Body of pancreas (tissue), 4 donors: Measurements from ENCODE around the gene TMEM178B. TPM values are rescaled to one million over a fixed set of nuclear protein-coding genes. Genes with fewer than 3 reads are reported as not detected.
"Not testable (repeated sequence)": the region's sequence is repeated elsewhere in the genome, so short reads cannot be mapped to it uniquely, and the experiment has no call there.

Experiments used
- ATAC-seq: fragments of 150-250 bp; one replicate; pipeline ENCODE4 v1.9.1; 2016
- DNase-seq, 4 donors: peaks; one replicate each; pipeline ENCODE4 v3.0.0-alpha.2; 2019
- H3K27ac ChIP-seq, 4 donors: fragments of 200-600 bp; sonication (generic); 1 replicate in 3 of 4; 2 replicates in 1 of 4; pipeline versions ENCODE4 v1.5.1 to v1.6.1; 2016 to 2019; ENCODE audit warnings: mild to moderate bottlenecking in 1 of 4, mixed read lengths in 1 of 4, moderate library complexity in 1 of 4
- H3K27me3 ChIP-seq, 2 donors: fragments of 200-600 bp; sonication (generic); one replicate each; pipeline ENCODE4 v1.6.0; 2016; ENCODE audit warnings: mild to moderate bottlenecking in 1 of 2
- H3K36me3 ChIP-seq, 2 donors: fragments of 200-600 bp; sonication (generic); replicated peaks in 1 of 2; 2 replicates each; pipeline ENCODE4 v1.5.1; 2016; ENCODE audit warnings: low read depth in 2 of 2; ENCODE audit not compliant: insufficient read depth in 1 of 2
- H3K4me1 ChIP-seq: fragments of 200-600 bp; sonication (generic); one replicate; pipeline ENCODE4 v1.6.0; 2016
- H3K4me3 ChIP-seq, 2 donors: fragments of 200-600 bp; sonication (generic); 1 replicate in 1 of 2; 2 replicates in 1 of 2; pipeline ENCODE4 v1.5.1; 2016 to 2019
- H3K9me3 ChIP-seq, 3 donors: fragments of 200-600 bp; sonication (generic); 1 replicate in 2 of 3; 2 replicates in 1 of 3; pipeline ENCODE4 v1.5.1; 2016
- POLR2A ChIP-seq, 3 donors: fragments of 450-650 bp; IDR thresholded peaks; one replicate each; pipeline ENCODE4 v1.6.1; 2016; ENCODE audit warnings: antibody characterized with exemption in 3 of 3, mild to moderate bottlenecking in 2 of 3
- WGBS, 2 donors: methylation state at CpG; one replicate each; pipeline ENCODE4 v1.1.5; 2017; 5-methylcytosine and 5-hydroxymethylcytosine counted together
- intact Hi-C: fragments of 100-400 bp; cut with DNase I; formaldehyde crosslinking; loops from one replicate; pipeline ENCODE4 v1.15.1; 2023
- total RNA-seq, 2 donors: library from RNA; depleted of rRNA; stranded (reverse); fragments of >200 nt; gene quantifications; one replicate each; pipeline ENCODE4 v1.1.0, GENCODE V29; 2016
- TF ChIP-seq, protein P1 (sequence below), 7 experiments: fragments of 450-650 bp in 4 of 7; fragments of 200-600 bp in 3 of 7; sonication (generic) in 3 of 7; IDR thresholded peaks; one replicate each; pipeline ENCODE4 v1.5.1; 2016 to 2019; ENCODE audit warnings: antibody characterized with exemption in 7 of 7

TMEM178B gene
- total RNA-seq, 2 donors from 2014 or later: 1.0 to 11.9 TPM

DNA sequence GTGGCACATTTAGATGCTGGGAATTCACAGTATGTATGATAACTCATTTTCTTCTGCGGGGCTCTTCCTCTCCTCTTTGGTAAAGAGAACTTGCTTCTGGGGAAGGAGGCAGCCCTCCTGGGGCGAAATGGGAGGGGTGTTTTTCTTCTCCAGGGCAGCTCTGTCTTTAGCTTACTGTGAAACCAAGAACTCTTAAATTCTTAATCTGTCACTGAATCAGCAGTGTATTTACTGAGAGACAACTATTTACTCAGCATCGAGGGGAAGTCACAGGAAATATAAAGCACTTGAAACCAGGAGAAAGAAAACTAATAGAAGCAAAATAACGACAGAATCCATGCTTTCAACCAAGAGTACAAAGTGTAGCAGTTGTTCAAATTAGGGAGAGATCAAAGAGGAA is 319.2 kb downstream of the TMEM178B start:
- ATAC-seq: no peak
- Histone ChIP-seq H3K36me3 (no peaks in the 10 kb centered on the region), H3K27ac (no peak overlapping the region), H3K4me1 (no peaks in the 10 kb centered on the region), H3K27me3 (no peaks in the 10 kb centered on the region), H3K9me3 (no peaks in the 10 kb centered on the region), H3K4me3 (no peak overlapping the region)
- intact Hi-C loops: no loop called here
- TF ChIP-seq, protein P1, sequence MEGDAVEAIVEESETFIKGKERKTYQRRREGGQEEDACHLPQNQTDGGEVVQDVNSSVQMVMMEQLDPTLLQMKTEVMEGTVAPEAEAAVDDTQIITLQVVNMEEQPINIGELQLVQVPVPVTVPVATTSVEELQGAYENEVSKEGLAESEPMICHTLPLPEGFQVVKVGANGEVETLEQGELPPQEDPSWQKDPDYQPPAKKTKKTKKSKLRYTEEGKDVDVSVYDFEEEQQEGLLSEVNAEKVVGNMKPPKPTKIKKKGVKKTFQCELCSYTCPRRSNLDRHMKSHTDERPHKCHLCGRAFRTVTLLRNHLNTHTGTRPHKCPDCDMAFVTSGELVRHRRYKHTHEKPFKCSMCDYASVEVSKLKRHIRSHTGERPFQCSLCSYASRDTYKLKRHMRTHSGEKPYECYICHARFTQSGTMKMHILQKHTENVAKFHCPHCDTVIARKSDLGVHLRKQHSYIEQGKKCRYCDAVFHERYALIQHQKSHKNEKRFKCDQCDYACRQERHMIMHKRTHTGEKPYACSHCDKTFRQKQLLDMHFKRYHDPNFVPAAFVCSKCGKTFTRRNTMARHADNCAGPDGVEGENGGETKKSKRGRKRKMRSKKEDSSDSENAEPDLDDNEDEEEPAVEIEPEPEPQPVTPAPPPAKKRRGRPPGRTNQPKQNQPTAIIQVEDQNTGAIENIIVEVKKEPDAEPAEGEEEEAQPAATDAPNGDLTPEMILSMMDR (IDR thresholded peaks at IDR 0.05): no peak
- TF ChIP-seq POLR2A (IDR thresholded peaks at IDR 0.05): no peak
- 39 to 45% methylated on average over 4 of the region's 4 CpGs for WGBS, 2 donors
- DNase-seq: no peak

DNA sequence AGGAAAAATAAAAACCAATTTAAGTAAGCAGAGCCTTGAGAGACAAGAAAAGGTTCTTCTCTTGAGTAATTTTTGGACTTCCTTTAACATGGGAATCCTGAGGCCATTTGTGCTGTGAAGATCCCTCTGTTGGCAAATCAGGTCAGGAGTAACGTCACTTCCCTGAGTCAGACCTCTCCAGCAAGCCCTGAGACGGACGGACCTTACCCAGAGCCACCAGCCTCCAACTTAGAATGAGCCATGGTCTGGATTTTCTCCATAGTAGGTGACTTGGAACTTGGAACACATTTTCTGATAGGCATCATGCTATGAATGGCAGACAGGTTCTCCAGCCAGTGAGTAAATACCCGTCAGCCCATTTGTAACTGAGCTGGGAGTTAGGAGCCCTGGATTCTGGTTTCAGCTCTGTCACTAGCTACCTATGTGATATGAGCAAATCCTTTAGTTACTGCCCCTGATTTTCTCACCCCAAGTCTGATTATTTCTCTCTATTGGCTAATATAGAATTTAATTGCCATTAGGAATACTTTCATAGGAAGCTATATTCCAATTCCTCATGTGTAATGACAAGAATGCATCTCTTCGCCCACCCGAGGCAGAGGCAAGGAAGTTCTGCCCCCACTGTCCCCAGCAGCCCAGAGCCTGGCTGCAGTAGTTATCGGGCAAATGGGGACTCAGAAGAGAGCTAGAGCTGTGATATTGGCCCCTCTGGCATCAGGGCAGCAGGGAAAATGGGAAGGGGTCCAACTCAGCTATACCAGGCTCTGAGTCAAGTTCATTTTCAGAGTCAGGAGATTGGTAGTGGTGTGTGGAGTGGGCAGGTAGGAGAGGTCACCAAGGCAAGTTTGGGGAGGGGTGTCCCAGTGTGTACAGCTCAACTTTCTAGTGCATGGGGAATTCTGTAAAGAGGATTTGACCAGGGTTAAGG is 323.6 kb downstream of the TMEM178B start:
- DNase-seq: no peak
- TF ChIP-seq, protein P1 (IDR thresholded peaks at IDR 0.05): no peak
- TF ChIP-seq POLR2A (IDR thresholded peaks at IDR 0.05): no peak
- WGBS, 2 donors: 67 to 78% methylated on average over 7 of the region's 7 CpGs
- Histone ChIP-seq H3K4me1 (no peaks in the 10 kb centered on the region), H3K9me3 (no peaks in the 10 kb centered on the region), H3K27ac (no peak overlapping the region), H3K27me3 (no peaks in the 10 kb centered on the region), H3K4me3 (no peak overlapping the region), H3K36me3 (no peaks in the 10 kb centered on the region)
- no peak for ATAC-seq
- intact Hi-C loops: no loop called here

DNA sequence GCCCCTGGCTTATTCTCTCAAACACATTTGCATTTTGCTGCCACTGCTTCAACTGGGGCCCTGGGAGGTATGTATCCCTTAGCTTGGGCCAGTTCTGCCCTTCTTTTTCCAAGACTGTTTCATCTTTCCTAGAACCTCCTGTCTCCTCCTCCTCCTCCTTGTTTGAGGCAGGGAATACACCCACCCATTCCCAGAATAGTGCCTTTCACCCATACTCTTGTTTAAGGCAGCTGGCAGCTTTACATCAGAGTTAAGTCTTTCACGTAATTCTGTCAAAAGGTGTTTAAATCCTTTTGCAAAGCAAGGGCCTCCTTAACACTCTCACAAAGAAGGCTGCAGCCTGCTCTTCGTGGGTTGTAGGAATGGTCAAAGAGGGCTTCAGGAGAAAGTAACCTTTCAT is 326.5 kb downstream of the TMEM178B start:
- Histone ChIP-seq H3K4me3 (no peak overlapping the region), H3K9me3 (no peaks in the 10 kb centered on the region), H3K27me3 (no peaks in the 10 kb centered on the region), H3K36me3 (no peaks in the 10 kb centered on the region), H3K27ac (no peak overlapping the region), H3K4me1 (no peaks in the 10 kb centered on the region)
- intact Hi-C loops: no loop called here
- ATAC-seq (no peak), DNase-seq (no peak)
- TF ChIP-seq, protein P1 (IDR thresholded peaks at IDR 0.05): no peak
- TF ChIP-seq POLR2A (IDR thresholded peaks at IDR 0.05): no peak
- 68 to 70% methylated on average over 2 of the region's 2 CpGs for WGBS, 2 donors

DNA sequence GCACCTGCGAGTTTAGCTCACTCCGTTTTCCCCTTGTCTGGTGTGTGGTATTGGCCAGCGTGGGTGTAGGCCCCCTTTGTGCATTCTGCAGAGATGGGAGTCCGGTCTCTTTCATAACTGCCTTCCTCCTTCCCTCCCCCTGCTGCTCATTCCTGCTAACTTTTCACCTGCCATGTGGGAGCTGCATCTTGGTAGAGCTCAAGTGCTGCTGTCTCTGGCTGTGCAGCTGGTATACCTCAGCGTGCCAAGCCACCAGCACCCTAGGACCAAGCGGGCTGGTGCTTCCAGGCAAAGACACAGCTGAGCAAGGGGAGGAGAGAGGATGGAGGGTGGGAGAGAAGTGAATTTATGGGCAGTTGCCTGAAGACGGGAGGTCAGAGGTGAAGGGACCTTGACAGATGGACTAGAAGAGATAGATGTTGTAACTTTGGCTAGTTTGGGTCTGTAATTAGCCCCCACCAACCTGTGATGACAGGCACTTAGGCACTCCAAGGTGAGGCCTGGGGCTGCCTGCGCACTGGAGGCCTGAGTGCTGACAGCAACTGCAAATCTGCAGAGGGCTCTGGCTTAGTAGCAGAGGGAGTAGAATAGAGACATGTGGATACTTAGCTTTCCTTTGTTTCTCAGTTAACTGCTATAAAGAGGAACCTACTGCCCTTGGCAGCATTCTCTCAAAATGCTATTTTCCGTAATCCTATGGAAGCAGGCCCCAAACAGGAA is 328.6 kb downstream of the TMEM178B start:
- Histone ChIP-seq H3K4me1 (no peaks in the 10 kb centered on the region), H3K27ac (no peak overlapping the region), H3K36me3 (no peaks in the 10 kb centered on the region), H3K27me3 (no peaks in the 10 kb centered on the region), H3K9me3 (no peaks in the 10 kb centered on the region), H3K4me3 (no peak overlapping the region)
- ATAC-seq: no peak
- intact Hi-C loops: no loop called here
- DNase-seq: no peak
- TF ChIP-seq POLR2A (IDR thresholded peaks at IDR 0.05): no peak
- TF ChIP-seq, protein P1 (IDR thresholded peaks at IDR 0.05): no peak
- WGBS, 2 donors: 83 to 89% methylated on average over 9 of the region's 9 CpGs

DNA sequence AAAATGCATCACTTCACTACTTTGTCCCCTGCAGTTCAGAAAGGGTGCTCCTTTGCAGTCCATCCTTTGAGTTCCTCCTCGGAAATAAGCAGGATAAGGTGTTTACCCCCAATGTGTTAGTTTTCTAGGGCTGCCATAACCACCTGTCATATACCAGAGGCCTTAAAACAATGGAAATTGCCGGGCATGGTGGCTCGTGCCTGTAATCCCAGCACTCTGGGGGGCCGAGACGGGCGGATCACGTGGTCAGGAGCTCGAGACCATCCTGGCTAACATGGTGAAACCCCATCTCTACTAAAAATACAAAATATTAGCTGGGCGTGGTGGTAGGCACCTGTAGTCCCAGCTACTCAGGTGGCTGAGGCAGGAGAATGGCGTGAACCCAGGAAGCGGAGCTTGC is 330.0 kb downstream of the TMEM178B start:
- WGBS, 2 donors: 89 to 94% methylated on average over 10 to 11 of the region's 11 CpGs

More for the DNA sequence above, 330.0 kb downstream of the TMEM178B start:
- intact Hi-C loops, H3K36me3 ChIP-seq, H3K27ac ChIP-seq, ATAC-seq, DNase-seq, H3K9me3 ChIP-seq, H3K4me1 ChIP-seq, H3K27me3 ChIP-seq, H3K4me3 ChIP-seq: not testable (repeated sequence)
